Suppressor macrophage (primary cell): ENCODE measurements around the gene BPIFA2.
"Not testable (repeated sequence)": the region's sequence is repeated elsewhere in the genome, so short reads cannot be mapped to it uniquely, and the experiment has no call there.

Source experiments
- DNase-seq, 4 experiments: peaks; one replicate each; pipeline ENCODE4 v3.0.0-alpha.2; 2020 to 2022

BPIFA2 gene

GRCh38 chr20:33162313-33162712 is 5.6 kb upstream of the BPIFA2 start:
- no peak for DNase-seq

- DNase-seq, result peak in 3 of 4 experiments; percentile 17 to 36 (median 29)
Observed at GRCh38 chr20:33162753-33163152, 5.2 kb upstream of the BPIFA2 start.

DNA sequence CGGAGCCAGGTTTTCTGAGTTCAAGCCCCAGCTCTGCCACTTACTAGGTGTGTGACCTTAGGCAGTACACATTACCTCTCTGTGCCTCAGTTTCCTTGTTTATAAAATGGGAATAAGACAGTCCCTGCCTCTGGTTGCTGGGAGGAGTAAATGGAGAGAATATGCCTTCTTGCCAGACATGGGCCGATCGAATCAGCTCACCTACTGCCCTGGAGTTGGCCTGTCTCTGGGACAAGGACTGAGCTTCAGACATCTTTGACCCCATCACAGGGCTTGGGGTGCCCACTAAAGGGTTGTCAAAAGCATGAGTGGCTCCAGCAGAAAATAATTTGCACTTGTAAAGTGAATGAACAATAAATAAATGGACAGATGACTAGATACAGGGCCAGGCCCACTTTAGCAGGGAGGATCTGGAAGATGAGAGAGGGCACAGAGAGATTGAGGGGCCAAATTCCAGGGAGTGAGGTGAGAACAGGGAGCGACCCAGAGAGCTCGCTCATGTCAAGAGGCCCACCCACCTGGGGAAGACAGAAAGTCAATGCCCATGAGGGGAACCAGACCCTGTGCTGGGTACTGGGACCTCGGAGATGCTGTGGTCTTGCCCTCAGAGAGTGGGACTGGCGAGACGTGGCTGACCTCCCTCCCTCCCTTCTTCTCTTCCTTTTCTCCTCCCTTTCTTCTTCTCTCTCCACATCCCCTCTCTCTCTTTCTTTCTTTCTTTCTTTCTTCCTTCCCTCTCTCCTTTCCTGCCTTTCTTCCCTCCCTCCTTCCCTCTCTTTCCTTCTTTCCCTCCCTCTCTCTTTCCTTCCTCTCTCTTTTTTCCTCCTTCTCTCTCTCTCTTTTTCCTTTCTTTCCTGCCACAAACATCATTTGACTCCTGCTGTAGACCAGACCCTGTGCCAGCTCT is 3.9 kb upstream of the BPIFA2 start:
- no peak for DNase-seq

DNA sequence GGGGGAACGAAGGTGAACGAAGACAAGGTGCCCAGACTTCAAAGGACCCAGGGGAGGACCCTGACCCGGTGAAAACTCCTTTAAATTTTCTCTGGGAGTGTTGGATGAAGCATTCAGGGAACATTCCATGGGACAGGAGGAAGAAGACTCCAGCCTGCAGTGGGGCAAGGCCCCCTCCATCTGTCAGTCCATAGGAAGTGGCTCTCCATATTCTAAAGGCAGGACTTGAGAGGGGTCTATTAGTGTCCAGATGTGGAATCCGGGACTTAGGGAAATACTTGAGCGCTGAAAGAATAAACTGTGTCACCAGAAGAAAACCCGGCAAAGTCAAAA is 3.2 kb upstream of the BPIFA2 start:
- DNase-seq, result no peak

DNA sequence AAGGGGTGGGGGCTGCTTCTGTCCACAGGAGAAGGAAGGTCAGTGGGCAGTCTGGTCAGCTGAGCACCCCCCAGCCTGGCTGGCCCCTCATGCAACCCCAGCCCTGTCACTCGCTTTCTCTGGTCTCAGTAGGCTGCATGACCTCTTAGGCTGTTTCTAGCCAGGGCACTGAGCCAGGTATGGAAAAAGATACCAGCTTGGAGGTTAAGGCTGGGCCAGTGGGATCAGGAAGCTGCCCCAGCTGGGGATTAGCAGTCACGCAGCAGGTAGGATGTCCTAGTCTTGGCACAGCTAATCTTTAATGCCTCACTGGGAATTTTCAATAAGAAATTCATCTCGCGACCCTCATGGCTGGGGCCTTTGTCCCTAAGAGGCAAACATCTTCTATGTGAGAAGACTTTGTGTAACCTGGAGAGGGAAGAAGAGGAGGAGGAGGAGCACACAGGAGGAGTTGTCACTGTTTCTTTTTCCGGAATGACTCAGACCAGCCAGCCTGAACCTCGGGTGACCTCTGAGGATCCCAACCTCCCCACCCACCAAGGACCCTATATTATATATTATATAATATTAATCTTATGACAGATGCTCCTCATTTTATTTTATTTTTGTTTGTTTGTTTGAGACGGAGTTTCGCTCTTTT is 2.4 kb upstream of the BPIFA2 start:
- DNase-seq, result no peak

DNA sequence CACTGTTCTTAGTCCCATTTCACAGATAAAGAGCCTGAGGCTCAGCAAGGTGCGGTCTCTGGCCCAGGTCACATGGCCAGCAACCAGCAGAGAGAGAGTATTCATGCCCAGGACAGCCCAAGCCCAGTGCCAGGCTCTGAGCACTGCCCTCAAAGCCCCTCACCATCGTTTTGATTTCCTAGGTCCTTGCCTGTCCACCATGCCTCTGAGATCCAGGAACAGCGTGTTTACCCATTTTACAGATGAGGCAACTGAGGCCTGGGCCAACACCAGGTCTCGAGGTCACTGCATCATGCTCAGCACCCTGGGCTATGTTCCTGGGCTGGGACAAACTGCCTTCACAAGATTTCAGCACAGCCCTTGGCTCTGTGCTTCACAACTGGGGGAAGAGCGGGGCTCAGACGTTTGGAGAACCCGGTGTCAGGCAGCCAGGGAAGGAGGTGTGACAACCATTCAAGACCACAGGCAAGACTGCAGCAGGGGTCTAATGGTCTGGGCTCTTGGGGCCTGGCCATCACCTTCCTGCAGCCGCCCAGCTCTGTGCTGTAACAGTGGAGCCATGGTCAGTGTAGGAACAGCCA is 1.3 kb upstream of the BPIFA2 start:
- no peak for DNase-seq

GRCh38 chr20:33169176-33169794 is 1.3 kb downstream of the BPIFA2 start:
- DNase-seq, result peak; percentile 29 to 60 (median 42)

DNA sequence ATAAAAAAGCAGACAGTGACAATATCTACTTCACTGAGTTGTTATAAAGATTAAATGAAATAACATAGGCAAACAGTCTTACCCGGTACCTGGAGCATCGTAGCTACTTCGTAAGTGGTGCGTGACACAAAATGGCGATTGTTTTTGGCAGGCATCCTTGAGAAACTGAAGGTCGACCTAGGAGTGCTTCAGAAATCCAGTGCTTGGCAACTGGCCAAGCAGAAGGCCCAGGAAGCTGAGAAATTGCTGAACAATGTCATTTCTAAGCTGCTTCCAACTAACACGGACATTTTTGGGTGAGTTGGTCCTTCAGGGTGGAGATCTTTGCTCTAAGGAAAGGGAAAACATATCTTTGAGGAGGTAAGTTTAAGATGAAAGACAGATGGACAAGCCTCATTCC is 4.8 kb downstream of the BPIFA2 start:
- DNase-seq, result no peak

DNA sequence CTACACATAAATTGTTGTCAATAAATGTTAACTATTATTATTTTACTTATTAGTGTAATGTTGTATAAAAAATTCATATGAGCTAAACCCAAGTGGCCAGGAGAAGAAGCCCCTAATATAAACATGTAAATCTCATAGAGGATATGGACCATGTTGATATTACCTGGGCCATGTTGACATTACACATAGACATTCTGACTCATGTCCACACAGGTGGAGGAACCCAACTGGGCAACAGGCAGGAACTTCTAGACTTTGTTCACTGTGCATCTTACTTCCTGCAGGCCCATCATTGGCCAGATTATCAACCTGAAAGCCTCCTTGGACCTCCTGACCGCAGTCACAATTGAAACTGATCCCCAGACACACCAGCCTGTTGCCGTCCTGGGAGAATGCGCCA is 7.2 kb downstream of the BPIFA2 start:
- DNase-seq, result no peak

GRCh38 chr20:33176101-33176500 is 8.1 kb downstream of the BPIFA2 start:
- DNase-seq, result no peak

DNA sequence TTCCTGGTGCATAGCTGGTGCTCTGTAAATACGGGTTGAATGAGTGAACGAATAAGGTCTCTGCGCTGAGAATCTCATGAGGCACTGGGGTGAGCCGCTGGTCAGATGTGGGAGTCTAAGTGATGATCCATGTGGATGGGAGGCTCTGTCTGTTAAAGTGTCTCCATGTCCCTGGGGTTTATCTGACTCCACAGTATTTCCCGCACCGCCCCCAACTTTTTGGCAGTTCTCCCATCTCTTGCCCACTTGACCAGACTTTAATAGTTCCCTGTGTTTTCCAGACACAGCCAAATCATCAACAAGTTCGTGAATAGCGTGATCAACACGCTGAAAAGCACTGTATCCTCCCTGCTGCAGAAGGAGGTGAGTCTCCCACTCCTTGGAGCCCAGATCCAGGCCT is 9.9 kb downstream of the BPIFA2 start:
- no peak for DNase-seq

- DNase-seq, result no peak
Observed at GRCh38 chr20:33178726-33179125, 10.8 kb downstream of the BPIFA2 start.

DNA sequence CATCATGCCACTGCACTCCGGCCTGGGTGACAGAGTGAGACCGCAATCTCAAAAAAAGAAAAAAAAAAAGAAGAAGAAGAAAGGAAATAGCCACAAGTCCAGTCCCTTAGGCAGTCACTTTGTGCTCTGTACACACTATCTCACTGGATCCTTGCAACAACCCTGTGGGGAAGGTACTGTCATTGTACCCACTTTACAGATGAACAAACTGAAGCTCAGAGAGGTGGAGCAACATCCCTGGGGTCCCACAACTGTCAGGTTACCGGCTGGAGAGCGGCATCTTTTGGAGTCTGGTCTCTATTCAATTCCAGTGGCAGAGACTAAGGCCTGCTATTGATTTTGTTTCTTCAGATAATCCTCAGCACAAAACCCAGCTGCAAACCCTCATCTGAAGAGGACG is 12.2 kb downstream of the BPIFA2 start:
- no peak for DNase-seq

- DNase-seq, result no peak
Observed at GRCh38 chr20:33181482-33182093, 13.6 kb downstream of the BPIFA2 start.

DNA sequence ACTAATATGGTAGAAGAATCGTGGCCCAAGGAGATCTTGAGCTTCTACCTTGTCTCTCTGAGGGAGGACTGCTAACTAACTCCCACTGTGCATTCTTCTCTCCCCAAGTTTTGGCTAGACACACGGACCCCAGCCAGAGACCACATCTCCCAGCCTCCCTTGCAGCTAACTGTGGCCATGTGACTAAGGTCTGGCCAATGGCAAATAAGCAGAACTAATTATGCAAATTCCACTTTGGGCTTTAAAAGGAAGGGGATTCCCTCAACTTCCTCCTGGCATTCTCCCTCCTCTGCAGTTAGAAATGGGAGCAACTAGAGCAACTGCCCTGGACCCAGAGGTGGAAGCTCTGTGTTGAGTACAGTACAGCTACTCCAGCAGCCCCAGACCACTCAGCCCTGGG is 15.4 kb downstream of the BPIFA2 start:
- peak; percentile 6 to 60 (median 37) for DNase-seq

DNA sequence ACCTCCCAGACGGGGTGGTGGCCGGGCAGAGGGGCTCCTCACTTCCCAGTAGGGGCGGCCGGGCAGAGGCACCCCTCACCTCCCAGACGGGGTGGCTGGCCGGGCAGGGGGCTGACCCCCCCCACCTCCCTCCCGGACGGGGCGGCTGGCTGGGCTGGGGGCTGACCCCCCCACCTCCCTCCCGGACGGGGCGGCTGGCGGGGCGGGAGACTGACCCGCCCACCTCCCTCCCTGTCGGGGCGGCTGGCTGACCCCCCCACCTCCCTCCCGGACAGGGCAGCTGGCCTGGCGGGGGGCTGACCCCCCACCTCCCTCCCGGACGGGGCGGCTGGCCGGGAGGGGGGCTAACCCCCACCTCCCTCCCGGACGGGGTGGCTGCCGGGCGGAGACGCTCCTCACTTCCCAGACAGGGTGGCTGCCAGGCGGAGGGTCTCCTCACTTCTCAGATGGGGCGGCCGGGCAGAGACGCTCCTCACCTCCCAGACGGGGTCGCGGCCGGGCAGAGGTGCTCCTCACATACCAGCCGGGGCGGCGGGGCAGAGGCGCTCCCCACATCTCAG is 17.2 kb downstream of the BPIFA2 start:
- not testable (repeated sequence) for DNase-seq

- DNase-seq, result no peak
Observed at GRCh38 chr20:33187491-33187890, 19.5 kb downstream of the BPIFA2 start.

GRCh38 chr20:33188421-33188820 is 20.5 kb downstream of the BPIFA2 start:
- DNase-seq, result peak in 1 of 4 experiments; percentile 6

GRCh38 chr20:33191484-33191883 is 23.5 kb downstream of the BPIFA2 start:
- DNase-seq, result no peak

GRCh38 chr20:33191955-33192354 is 24.0 kb downstream of the BPIFA2 start:
- no peak for DNase-seq

DNA sequence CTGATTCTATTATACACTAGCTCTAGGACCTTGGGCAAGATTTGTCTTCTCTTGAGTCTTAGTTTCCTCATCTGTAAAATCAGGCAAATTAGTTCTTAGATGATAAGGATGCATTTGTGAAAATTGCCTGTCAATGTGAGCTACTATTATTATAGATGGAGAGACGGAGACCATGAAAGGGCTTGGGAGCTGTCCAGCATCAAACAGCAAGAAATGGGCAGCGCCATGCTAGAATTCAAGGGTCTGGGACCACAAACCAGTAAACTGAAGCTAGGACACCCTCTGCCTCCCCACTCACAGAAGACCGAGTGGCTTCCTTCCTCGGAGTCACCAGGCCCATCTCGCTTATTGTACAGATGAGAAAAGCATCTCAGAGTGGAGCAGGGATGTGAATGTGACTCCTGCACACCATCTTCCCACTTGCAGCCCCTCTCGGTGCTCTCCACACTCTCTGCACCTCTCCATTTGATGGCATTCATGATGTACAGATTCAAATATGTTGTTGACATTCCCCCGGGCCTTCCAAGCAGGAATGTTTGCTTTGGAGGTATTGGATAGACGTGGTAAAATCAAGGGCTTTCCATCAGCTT is 25.0 kb downstream of the BPIFA2 start:
- no peak for DNase-seq

DNA sequence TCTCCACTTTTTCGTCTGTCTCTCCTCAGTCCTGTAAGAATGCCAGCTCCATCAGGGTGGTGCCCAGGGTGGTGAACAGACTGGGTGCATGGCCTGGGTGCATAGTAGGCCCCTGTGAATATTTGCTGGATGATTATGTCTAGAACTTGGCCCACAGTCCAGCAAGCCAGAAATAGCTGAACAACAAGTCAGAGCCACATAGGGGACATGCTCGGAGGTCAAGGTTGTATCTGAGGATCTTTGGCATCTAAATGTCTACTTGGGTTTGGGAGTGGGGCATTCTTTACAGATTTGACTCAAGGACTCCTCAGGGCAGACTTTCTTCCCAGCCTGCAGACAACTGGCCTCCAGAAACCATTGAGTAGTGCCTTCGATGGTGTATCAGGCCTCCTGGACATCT is 31.1 kb downstream of the BPIFA2 start:
- DNase-seq, result no peak
